GM23248 (cell line): ENCODE measurements around the gene B4GALT5. TPM values are rescaled to one million over a fixed set of nuclear protein-coding genes. Genes with fewer than 3 reads are reported as not detected.
"Not testable (repeated sequence)": the region's sequence is repeated elsewhere in the genome, so short reads cannot be mapped to it uniquely, and the experiment has no call there.

ENCODE experiments used
- DNase-seq: peaks from one replicate; pipeline ENCODE4 v3.0.0-alpha.2; 2015
- H2AFZ ChIP-seq: fragments of 200-600 bp; sonication (generic); 2 replicates; pipeline ENCODE4 v1.6.1; 2016; ENCODE audit warnings: antibody characterized with exemption
- H3F3A ChIP-seq: fragments of 200-600 bp; sonication (generic); 2 replicates; pipeline ENCODE4 v1.6.1; 2016; ENCODE audit warnings: mild to moderate bottlenecking, antibody characterized with exemption, mixed run types; ENCODE audit not compliant: insufficient read depth
- H3K27ac ChIP-seq: fragments of 200-600 bp; sonication (generic); 2 replicates; pipeline ENCODE4 v1.5.1; 2016; ENCODE audit warnings: mild to moderate bottlenecking
- H3K27me3 ChIP-seq: fragments of 200-600 bp; sonication (generic); replicated peaks from 2 replicates; pipeline ENCODE4 v1.6.1; 2016; ENCODE audit warnings: mild to moderate bottlenecking; ENCODE audit not compliant: insufficient read depth
- H3K36me3 ChIP-seq: fragments of 200-600 bp; sonication (generic); 2 replicates; pipeline ENCODE4 v1.6.1; 2016; ENCODE audit warnings: low read depth, mild to moderate bottlenecking
- H3K4me1 ChIP-seq: fragments of 200-600 bp; sonication (generic); 2 replicates; pipeline ENCODE4 v1.6.1; 2016; ENCODE audit warnings: mild to moderate bottlenecking; ENCODE audit not compliant: insufficient read depth
- H3K4me2 ChIP-seq: fragments of 200-600 bp; sonication (generic); one replicate; pipeline ENCODE4 v1.6.1; 2016; ENCODE audit warnings: mild to moderate bottlenecking; ENCODE audit not compliant: unreplicated experiment
- H3K4me3 ChIP-seq: fragments of 200-600 bp; sonication (generic); 2 replicates; pipeline ENCODE4 v1.5.1; 2016; ENCODE audit warnings: mild to moderate bottlenecking
- H3K79me2 ChIP-seq: fragments of 200-600 bp; sonication (generic); 2 replicates; pipeline ENCODE4 v1.6.1; 2016; ENCODE audit warnings: mild to moderate bottlenecking; ENCODE audit not compliant: insufficient read depth
- H3K9ac ChIP-seq: fragments of 200-600 bp; sonication (generic); 2 replicates; pipeline ENCODE4 v1.6.1; 2016; ENCODE audit warnings: mild to moderate bottlenecking
- H3K9me2 ChIP-seq: fragments of 200-600 bp; sonication (generic); 2 replicates; pipeline ENCODE4 v1.6.1; 2016; ENCODE audit warnings: mixed run types, mild to moderate bottlenecking, moderate library complexity; ENCODE audit not compliant: insufficient read depth
- H3K9me3 ChIP-seq: fragments of 200-600 bp; sonication (generic); one replicate; pipeline ENCODE4 v1.6.1; 2017; ENCODE audit warnings: low read depth
- H4K20me1 ChIP-seq: fragments of 200-600 bp; sonication (generic); 2 replicates; pipeline ENCODE4 v1.6.0; 2016; ENCODE audit not compliant: insufficient read depth
- EZH2 ChIP-seq: fragments of 200-600 bp; sonication (generic); IDR thresholded peaks from 2 replicates; pipeline ENCODE4 v1.6.1; 2018; ENCODE audit warnings: antibody characterized with exemption, mild to moderate bottlenecking; ENCODE audit not compliant: insufficient read depth, poor library complexity, severe bottlenecking
- EZH2phosphoT487 ChIP-seq: fragments of 200-600 bp; sonication (generic); IDR thresholded peaks from 2 replicates; pipeline ENCODE4 v1.6.1; 2018; ENCODE audit warnings: antibody characterized with exemption, moderate library complexity, mild to moderate bottlenecking, low read depth; ENCODE audit not compliant: insufficient read depth
- WGBS, 2 experiments: methylation state at CpG; one replicate each; pipeline ENCODE4 v1.1.6; 2015 to 2017; ENCODE audit warnings: low lambda C conversion rate in 2 of 2, low coverage in 1 of 2; ENCODE audit errors: missing lambda C conversion rate in 2 of 2; 5-methylcytosine and 5-hydroxymethylcytosine counted together
- in situ Hi-C: fragments of 300-500 bp; cut with MboI; formaldehyde crosslinking; loops from 2 replicates; pipeline ENCODE4 v1.15.0; 2020
- polyA plus RNA-seq: library from polyadenylated mRNA; unstranded; fragments of >200 nt; fragmentation: Nextera tagmentation; extraction: Ambion mirVana; gene quantifications from 2 replicates; pipeline ENCODE4 v1.2.1, GENCODE V29; 2016
- total RNA-seq: library from RNA; depleted of rRNA; stranded (reverse); fragments of >200 nt; shearing (Covaris generic); gene quantifications from 2 replicates; pipeline ENCODE4 v1.2.3, GENCODE V29; 2014

B4GALT5 gene
- total and polyA plus RNA-seq, 2 experiments from 2014 or later: 4.2 to 16.9 TPM

- Histone ChIP-seq H4K20me1 (no peaks in the 10 kb centered on the region), H2AFZ (no peak overlapping the region), H3K9ac (no peak overlapping the region), H3K4me2 (no peak overlapping the region), H3K36me3 (peaks cover 10% of the 10 kb centered on the region; the same call in 1 of the 2 replicates), H3K9me2 (no peaks in the 10 kb centered on the region), H3K79me2 (no peaks in the 10 kb centered on the region), H3K27ac (no peak overlapping the region), H3K27me3 (no peaks in the 10 kb centered on the region), H3K4me1 (no peaks in the 10 kb centered on the region), H3F3A (peaks cover 6% of the 10 kb centered on the region; the same call in 1 of the 2 replicates), H3K9me3 (peaks cover 5% of the 10 kb centered on the region), H3K4me3 (no peak overlapping the region)
- TF ChIP-seq EZH2 (no peak), EZH2phosphoT487 (no peak)
- WGBS, 2 experiments: 78 to 84% methylated on average over 10 of the region's 10 CpGs
- in situ Hi-C loops: no loop called here
- no peak for DNase-seq
Observed at GRCh38 chr20:49630396-49630951, 83.2 kb downstream of the B4GALT5 start.

- WGBS, 2 experiments: 96 to 100% methylated on average over 1 of the region's 1 CpG
- Histone ChIP-seq H3F3A (peaks cover 6% of the 10 kb centered on the region; the same call in 1 of the 2 replicates), H3K4me3 (no peak overlapping the region), H2AFZ (no peak overlapping the region), H3K4me1 (no peaks in the 10 kb centered on the region), H3K9me3 (peaks cover 5% of the 10 kb centered on the region), H3K36me3 (peaks cover 10% of the 10 kb centered on the region; the same call in 1 of the 2 replicates), H3K79me2 (no peaks in the 10 kb centered on the region), H3K9me2 (no peaks in the 10 kb centered on the region), H3K27ac (no peak overlapping the region), H3K9ac (no peak overlapping the region), H3K27me3 (no peaks in the 10 kb centered on the region), H3K4me2 (no peak overlapping the region), H4K20me1 (no peaks in the 10 kb centered on the region)
- DNase-seq: no peak
- in situ Hi-C loops: no loop called here
- TF ChIP-seq EZH2phosphoT487 (no peak), EZH2 (no peak)
Observed at GRCh38 chr20:49629606-49630005, 84.1 kb downstream of the B4GALT5 start.

DNA sequence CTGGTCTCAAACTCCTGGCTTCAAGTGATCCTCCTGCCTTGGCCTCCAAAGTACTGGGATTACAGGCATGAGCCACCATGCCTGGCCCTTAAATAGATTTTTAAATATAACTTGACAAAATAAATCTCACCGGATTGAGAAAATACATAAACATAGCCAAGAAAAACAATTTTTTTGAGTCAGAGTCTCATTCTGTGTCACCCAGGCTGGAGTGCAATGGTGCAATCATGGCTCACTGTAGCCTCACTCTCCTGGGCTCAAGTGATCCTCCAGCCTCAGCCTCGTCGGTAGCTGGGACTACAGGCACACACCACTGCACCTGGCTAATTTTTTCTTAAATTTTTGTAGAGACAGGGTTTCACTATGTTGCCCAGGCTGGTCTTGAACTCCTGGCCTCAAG, 85.4 kb downstream of the B4GALT5 start:
- H3K36me3 ChIP-seq, H3F3A ChIP-seq, H2AFZ ChIP-seq, H3K4me3 ChIP-seq, H4K20me1 ChIP-seq, H3K4me2 ChIP-seq, H3K27me3 ChIP-seq, H3K79me2 ChIP-seq, H3K9ac ChIP-seq, in situ Hi-C loops, H3K9me3 ChIP-seq, H3K27ac ChIP-seq, H3K9me2 ChIP-seq, H3K4me1 ChIP-seq: not testable (repeated sequence)
- WGBS, 2 experiments: 78 to 80% methylated on average over 3 of the region's 3 CpGs
- DNase-seq: peak; percentile 39

- in situ Hi-C loops: no loop called here
- H3K9me2 ChIP-seq: no peaks in the 10 kb centered on the region
- H3K4me3 ChIP-seq: no peak overlapping the region
- H4K20me1 ChIP-seq: no peaks in the 10 kb centered on the region
- no peak for DNase-seq
- H3K79me2 ChIP-seq: no peaks in the 10 kb centered on the region
- peaks cover 4% of the 10 kb centered on the region; the same call in 1 of the 2 replicates for H3F3A ChIP-seq
- TF ChIP-seq EZH2: no peak
- no peak for TF ChIP-seq EZH2phosphoT487
- H3K9me3 ChIP-seq: peaks cover 5% of the 10 kb centered on the region
- H3K9ac ChIP-seq: no peak overlapping the region
- no peaks in the 10 kb centered on the region for H3K36me3 ChIP-seq
- WGBS, 2 experiments: 94 to 95% methylated on average over 6 of the region's 6 CpGs
- H3K4me1 ChIP-seq: no peaks in the 10 kb centered on the region
- H3K4me2 ChIP-seq: no peak overlapping the region
- H3K27me3 ChIP-seq: no peaks in the 10 kb centered on the region
- H3K27ac ChIP-seq: no peak overlapping the region
- H2AFZ ChIP-seq: no peak overlapping the region
Observed at GRCh38 chr20:49627329-49627761, 86.3 kb downstream of the B4GALT5 start.

- H3K27ac ChIP-seq, H3K4me3 ChIP-seq, H3K4me1 ChIP-seq, H3K9me3 ChIP-seq, H3K9me2 ChIP-seq, H4K20me1 ChIP-seq, H3F3A ChIP-seq, H3K36me3 ChIP-seq, H3K79me2 ChIP-seq, in situ Hi-C loops, H3K4me2 ChIP-seq, H3K27me3 ChIP-seq, H2AFZ ChIP-seq, H3K9ac ChIP-seq, DNase-seq: not testable (repeated sequence)
- 89 to 91% methylated on average over 10 of the region's 10 CpGs for WGBS, 2 experiments
Observed at GRCh38 chr20:49624988-49625387, 88.7 kb downstream of the B4GALT5 start.
